ENCODE data around the gene PUM1.

- TF ChIP-seq CTCF (IDR thresholded peaks at IDR 0.05): no peak
- no peak for TF ChIP-seq ZFX (IDR thresholded peaks at IDR 0.05; ENCODE audit: borderline replicate concordance)
Measured at GRCh38 chr1:30907481-30908315, 157.8 kb downstream of the PUM1 start.

Measured in 22Rv1 (cell line).